ENCODE results near the gene TYW1B.
"Not testable (repeated sequence)": the region's sequence is repeated elsewhere in the genome, so short reads cannot be mapped to it uniquely, and the experiment has no call there.

The TYW1B gene, protein sequence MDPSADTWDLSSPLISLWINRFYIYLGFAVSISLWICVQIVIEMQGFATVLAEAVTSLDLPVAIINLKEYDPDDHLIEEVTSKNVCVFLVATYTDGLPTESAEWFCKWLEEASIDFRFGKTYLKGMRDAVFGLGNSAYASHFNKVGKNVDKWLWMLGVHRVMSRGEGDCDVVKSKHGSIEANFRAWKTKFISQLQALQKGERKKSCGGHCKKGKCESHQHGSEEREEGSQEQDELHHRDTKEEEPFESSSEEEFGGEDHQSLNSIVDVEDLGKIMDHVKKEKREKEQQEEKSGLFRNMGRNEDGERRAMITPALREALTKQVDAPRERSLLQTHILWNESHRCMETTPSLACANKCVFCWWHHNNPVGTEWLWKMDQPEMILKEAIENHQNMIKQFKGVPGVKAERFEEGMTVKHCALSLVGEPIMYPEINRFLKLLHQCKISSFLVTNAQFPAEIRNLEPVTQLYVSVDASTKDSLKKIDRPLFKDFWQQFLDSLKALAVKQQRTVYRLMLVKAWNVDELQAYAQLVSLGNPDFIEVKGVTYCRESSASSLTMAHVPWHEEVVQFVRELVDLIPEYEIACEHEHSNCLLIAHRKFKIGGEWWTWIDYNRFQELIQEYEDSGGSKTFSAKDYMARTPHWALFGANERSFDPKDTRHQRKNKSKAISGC

DNA sequence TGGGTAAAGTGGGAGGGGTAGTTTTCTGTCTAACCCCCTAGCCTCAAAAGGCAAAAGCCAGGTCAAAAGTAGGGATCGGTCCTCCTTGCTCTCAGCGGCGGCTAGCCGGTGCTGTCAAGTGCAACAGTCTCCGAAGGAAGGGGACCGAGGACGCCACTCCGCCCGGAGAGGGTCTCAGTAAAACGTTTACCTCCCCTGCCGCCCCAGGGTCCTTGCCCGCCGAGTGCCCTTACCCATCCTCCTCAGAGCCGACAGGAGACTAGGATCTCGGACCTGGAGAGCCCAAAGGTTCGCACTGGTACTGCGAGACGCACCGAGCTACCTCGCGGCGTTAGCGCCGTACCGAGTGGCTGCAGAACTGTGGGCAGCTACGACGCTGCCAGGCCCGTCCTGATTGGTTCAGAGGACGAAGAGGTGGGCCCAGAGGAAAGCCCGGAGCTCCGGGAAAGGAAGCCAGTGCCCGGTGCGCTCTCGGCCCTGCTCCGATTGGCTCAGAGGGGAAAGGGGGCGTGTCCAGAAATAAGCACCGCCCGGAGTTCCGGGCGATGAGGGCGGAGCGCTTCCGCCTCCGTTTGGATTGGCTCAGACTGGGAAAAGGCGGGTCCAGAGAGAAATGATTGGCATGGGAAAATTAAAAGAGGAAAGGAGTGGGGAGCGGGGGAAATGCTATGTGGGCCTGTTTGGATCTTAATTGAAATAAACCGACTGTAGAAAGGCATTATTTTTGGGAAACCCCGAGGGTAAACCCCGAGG is at the start of gene TYW1B:
Gene TYW1B, minus strand, starts transcription at position 362 of the 753 bp plus-strand sequence. Its CDS starts 125 bp downstream, at position 237.
- DNase-seq: peak; percentile 99

DNA sequence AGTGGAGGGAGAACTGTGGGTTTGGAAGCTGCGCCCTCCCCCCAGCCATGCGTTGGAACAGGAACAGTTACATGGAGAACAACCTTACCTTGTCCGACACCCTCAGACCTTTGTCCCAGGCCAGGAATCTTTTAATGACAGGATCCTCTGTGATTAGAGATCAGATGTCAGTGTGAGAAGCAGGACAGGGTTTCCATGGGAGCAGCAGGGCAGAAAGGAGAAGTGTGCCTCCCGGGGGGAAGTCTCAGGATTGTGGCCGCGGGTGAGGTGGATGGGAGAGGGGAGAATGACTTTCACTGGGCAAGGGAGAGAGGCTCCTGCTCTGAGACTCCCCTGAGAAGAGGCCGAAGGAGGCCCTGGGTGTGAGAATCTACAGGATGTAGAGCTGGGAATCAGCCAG is 39.6 kb upstream of the TYW1B start:
- peak; percentile 40 for DNase-seq

DNA sequence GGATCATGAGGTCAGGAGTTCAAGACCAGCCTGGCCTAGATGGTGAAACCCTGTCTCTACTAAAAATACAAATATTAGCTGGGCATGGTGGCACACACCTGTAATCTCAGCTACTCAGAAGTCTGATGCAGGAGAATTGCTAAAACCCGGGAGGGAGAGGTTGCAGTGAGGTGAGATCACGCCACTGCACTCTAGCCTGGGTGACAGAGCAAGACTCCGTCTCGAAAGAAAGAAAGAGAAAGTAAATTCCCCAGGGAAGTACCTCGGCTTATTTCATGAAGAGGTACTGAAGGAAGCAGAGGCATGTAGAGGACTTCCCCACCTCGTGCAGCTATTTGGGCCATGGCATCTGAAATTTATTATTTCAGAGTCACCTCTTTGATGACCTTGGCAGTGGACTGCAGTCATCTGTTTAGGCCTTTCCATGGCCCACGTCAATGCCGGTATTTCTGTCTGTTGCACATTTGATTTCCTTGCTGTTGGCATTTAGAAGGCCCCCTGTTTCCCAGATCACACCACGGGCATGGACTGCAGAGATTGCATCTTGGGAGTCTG is 30.9 kb upstream of the TYW1B start:
- not testable (repeated sequence) for DNase-seq

DNA sequence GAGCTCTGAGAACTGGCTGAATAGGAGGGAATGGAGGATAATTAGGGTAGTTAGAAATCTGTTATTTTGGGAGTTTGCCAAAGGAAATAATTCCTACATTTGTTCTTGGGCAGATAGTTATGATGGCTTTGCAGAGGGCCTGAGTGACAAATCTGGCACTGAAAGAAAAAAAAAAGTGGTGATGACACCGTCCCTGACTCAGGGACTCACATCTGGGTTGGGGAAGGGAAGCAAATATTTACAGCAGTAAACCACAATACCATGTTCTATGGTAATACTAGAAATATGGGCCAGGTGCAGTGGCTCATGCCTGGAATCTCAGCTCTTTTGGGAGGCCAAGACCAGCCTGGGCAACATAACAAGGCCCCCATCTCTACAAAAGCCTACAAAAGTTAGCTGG is 29.9 kb upstream of the TYW1B start:
- DNase-seq: not testable (repeated sequence)

DNA sequence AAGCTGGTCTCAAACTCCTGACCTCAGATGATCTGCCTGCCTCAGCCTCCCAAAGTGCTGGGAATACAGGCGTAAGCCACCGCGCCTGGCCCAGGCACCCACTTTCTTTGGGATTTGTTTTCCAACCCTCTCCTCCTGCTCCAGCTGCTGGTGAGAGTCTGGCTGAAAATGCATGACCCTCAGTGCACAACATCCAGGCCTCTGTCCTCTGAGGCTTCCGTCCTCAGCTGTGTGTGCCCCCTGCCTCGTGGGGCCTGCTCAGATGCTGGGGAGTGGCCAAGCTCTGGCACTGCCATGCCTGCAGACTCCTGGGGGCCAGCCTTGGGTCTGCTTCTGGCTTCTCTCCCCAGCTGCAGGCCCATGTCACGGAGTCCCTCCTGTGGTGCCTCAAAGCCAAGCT is 27.3 kb upstream of the TYW1B start:
- not testable (repeated sequence) for DNase-seq

DNA sequence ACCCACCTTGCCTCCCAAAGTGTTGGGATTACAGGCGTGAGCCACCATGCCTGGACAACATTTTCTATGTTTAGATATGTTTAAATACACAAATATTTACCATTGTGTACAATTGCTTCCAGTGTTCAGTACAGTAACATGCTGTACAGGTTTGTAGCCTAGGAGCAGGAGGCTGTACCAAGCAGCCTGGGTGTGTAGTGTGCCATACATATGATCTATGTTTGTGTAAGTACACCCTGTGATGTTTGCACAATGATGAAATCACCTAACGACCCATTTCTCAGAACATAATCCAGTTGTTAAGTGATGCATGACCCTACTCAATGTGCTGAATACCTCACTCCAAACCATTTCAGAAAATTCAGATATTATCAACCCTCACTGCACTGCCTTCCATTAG is 24.9 kb upstream of the TYW1B start:
- not testable (repeated sequence) for DNase-seq

DNA sequence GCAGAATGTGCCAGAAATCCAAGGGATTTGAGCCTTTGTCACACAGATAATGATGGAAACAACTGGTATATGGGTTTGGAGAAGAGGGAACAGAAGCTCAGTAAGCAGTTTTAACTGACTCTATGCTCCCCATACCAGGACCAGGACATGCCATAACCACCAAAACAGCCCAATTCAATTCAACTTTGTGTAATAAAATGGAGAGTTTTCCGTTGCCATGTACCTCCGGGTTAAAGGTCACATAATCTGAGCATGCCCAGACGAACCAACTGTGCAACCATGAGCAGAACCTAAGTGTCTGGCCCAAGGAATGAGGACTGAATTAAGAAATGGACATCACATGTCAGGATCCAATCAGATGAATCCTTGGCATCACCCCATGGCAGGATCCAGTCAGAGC is 22.7 kb upstream of the TYW1B start:
- not testable (repeated sequence) for DNase-seq

DNA sequence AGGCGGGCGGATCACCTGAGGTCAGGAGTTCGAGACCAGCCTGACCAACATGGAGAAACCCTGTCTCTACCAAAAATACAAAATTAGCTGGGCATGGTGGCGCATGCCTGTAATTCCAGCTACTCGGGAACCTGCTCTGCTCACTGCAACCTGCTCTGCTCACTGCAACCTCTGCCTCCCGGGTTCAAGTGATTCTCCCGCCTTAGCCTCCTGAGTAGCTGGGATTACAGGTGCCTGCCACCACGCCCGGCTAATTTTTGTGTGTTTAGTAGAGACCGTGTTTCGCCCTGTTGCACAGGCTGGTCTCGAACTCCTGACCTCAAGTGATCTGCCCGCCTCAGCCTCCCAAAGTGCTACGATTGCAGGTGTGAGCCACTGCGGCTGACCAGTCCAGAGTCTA is 16.1 kb upstream of the TYW1B start:
- not testable (repeated sequence) for DNase-seq

DNA sequence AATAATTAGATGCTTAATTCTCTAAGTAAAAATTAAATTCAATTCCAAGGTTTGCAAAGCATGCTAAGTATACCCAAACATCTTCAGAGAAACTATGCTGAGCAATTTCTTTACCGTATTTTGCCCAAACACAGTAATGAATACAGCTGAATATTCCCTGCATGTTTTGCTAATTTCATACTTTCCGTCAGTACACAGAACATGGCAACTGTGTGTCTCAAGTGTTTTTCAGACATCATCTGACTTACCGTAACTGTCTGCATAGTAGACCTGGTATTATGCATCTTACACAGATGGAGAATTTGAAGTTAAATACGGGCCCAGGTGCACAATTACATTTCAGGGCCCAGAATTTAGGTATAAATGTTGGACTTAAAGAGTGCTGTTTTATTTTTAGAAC is 15.2 kb upstream of the TYW1B start:
- DNase-seq: not testable (repeated sequence)

DNA sequence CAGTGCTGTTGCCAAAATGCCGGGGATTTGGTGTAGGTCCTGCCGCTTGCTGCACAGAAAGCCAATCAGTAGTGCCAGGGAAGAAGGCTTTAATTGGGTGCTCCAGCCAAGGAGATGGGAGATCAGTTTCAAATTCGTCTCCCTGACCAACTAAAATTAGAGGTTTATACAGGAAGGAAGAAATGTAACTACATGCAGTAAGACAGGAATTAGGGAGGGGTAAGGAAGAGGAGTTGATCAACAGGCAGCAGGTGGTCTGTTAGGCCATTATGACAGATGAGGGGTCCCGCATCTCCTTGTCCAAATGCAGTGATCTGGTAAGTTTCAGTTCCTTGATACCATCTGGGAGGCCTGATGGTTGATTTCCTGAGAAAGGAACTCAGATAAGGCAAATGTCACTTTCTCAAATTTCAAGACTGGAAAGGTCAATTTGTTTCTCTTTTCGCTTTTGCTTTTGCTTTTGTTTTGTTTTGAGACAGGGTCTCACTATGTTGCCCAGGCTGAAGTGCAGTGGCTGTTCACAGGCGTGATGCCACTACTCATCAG is 13.0 kb upstream of the TYW1B start:
- not testable (repeated sequence) for DNase-seq

DNA sequence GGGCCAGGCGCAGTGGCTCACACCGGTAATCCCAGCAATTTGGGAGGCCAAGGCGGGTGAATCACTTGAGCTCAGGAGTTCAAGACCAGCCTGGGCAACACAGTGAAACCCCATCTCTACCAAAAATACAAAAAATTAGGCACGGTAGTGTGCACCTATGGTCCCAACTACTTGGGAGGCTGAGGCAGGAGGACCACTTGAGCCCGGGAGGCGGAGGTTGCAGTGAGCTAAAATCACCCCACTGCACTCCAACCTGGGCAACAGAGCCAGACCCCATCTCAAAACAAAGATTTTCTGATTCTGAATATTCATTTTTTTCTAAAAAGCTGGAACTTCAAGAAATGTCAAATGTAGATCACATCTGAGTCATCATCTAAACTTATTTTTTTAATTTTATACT is 10.3 kb upstream of the TYW1B start:
- not testable (repeated sequence) for DNase-seq

DNA sequence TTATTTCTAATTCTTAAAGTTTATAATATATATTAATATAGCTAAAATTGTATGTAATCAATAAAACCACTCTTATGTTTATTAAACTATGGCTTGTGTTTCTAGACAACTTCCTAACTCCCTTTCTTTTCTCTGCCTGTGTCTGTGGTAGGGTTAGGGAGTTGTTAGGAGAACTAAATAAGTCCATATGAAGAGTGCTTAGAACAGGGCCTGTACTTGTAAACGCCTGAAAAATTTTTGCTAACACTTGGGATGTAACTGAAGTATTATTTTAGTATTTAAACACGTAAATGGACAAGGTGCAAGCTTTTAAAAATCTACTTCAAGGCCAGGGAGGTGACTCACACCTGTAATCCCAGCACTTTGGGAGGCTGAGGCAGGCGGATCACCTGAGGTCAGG is 9.3 kb upstream of the TYW1B start:
- not testable (repeated sequence) for DNase-seq

DNA sequence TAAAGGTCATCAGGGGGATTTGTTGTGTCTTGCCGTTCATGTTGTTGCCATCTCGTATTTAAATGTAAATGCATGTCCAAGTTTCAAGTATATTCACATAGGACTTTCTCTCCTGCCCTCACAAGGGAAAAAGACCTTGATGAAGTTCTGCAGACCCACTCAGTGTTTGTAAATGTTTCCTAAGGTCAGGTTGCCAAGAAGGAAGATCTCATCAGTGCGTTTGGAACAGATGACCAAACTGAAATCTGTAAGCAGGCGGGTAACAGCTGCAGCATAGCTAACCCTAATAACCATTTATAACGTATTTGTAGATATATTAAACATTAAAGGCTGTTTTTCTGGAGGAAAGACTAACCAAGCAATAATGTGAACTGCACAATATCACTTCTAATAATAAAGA is 2.6 kb upstream of the TYW1B start:
- DNase-seq: not testable (repeated sequence)

DNA sequence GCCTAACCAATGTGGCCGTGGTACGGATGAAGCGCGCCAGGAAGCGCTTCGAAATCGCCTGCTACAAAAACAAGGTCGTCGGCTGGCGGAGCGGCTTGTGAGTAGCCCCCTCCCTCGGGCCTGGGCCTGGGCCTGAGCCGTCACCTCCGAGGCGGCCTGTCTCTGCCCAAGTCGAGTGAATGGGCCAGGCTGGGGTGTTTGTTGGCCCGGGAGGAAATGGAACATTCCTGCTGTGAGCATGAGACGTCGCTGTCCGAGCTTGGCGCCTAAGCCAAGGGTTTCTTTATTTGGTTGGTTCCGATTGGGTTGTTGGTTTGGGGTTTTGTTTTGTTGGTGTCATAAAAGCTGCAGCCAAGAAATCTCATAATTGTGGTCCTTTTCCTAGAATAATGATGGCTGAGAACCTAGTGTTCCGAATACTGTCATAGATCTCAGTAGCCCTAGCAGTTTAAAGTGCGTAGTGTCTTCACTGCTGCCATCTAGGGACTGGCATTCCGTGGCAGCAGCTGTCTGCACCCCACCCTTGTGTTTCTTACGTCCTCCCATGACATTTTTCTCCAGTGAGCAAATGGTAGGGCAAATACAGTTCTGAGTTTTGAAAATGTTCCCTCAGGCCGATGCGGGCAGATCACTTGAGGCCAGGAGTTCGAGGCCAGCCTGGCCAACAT is 1.8 kb upstream of the TYW1B start:
- peak; percentile 46 for DNase-seq

DNA sequence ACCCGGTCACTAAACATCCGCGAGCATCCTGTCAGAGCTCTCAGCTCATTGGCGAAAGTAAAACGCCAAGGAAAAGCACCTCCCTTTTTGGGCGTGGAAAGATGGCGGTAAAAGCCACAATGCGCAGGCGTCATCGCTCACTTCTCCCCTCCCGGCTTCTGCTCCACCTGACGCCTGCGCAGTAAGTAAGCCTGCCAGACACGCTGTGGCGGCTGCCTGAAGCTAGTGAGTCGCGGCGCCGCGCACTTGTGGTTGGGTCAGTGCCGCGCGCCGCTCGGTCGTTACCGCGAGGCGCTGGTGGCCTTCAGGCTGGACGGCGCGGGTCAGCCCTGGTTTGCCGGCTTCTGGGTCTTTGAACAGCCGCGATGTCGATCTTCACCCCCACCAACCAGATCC is 1.3 kb upstream of the TYW1B start:
- DNase-seq: peak; percentile 99

DNA sequence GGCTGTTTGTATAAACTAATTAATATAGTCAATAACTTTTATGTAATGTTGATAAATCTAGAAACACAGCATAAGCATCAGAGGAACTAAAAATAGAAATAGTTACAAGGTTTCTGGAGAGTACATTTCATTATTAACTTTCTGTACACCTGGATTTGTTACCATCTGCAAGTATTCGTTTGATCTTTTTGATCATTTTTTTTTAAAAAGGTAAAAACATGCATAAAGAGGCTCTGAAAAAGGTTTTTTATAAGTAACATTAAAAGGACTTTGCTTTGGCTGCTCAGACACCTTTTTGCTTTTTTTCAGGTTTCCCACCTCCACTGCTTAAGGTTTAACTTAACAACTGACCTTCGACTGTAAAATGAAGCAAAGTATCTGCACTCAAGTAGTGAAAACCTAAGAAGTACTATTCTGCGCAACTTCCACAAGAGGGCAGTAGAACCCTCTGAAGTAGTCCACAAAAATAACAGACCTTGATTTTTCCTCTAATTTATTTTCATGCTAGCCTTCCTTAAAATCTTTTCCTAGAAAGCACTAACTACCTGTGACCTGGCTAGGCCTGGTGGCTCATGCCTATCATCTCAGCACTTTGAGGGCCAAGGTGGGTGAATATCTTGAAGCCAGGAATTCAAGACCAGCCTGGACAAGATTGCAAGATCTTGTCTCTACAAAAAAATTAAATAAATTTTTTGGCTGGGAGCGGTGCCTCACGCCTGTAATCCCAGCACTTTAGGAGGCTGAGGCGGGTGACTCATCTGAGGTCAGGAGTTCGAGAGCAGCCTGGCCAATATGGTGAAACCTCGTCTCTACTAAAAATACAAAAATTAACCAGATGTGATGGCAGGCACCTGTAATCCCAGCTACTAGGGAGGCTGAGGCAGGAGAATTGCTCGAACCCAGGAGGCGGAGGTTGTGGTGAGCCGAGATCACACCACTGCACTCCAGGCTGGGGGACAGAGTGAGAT is 4.0 kb downstream of the TYW1B start:
- peak; percentile 23 for DNase-seq

DNA sequence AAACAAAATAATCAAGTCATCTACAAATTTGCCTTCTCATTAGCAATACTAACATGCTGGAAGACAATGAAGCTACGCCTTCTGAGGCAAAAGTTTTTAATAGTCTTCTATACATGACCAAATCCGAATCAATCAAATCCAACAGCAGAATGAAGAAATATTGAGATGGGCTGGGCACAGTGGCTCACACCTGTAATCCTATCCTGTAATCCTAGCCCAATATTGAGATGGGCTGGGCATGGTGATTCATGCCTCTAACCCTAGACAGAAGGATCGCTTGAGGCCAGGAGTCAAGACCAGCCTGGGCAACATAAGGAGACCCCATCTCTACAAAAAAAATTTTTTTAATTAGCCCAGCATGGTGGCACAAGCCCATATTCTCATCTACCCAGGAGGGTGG is 5.5 kb downstream of the TYW1B start:
- not testable (repeated sequence) for DNase-seq

DNA sequence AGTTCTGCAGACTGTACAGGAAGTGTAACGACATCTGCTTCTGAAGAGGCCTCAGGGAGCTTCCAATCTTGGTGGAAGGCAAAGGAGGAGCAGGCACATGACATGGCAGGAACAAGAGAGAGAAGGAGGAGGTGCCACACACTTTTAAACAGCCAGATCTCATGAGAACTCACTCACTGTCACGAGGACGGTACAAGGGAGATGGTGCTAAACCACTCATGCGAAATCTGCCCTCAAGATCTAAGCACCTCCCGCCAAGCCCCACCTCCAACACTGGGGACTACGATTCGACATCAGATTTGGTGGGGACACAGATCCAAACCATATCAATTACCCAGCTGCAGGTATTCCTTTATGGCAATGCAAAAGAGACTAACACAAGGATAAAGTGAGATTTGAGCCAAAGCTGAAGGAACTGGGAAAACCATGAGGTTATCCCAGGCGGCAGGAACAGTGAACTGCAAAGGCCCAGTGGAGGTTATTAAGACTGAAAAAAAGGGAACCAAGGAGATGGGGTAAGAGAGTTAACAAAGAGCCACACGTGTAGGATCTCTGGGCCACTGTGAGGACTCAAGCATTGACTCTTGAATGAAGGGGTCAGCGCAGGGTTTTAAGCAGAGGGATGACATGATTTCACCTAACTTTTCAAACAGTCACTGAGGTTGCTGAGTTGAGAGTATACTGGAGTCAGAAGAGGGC is 9.2 kb downstream of the TYW1B start:
- not testable (repeated sequence) for DNase-seq

DNA sequence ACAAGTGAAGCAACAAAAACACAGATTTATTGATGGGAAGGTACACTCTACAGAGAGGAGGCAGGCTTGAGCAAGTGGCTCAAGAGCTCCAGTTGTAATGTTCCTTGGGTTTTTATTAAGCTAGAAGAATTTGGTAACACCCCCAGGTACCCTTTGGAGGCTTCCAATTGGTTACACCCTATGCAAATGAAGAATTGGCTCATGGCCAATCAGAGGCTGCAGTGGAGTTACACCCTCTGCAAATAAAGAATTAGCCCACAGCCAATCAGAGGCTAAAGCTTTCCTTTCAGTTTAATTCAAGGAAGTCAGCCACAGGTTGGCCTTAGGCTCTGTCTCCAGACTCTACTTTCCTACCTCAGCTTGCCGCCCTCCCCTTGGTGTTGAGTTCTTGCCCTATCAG is 10.3 kb downstream of the TYW1B start:
- DNase-seq: not testable (repeated sequence)

Data from suppressor macrophage treated with lipopolysaccharide for 4 hours (primary cell).